Measurements from ENCODE around the gene EN2. TPM values are rescaled to one million over a fixed set of nuclear protein-coding genes. Genes with fewer than 3 reads are reported as not detected.

Gene EN2
- total RNA-seq, 1 donor from 2014 or later = 3.4 TPM

GRCh38 chr7:155447603-155448002 lies 10.3 kb upstream of the EN2 start:
- H3K4me1 Mint-ChIP-seq (ENCODE audit: unreplicated experiment) = peaks cover 16% of the 10 kb centered on the region
- TF ChIP-seq CTCF (IDR thresholded peaks at IDR 0.05) = no peak
- DNase-seq (ENCODE audit: extremely low spot score, unreplicated experiment) = no peak
- H3K36me3 Mint-ChIP-seq (ENCODE audit: unreplicated experiment) = no peaks in the 10 kb centered on the region
- no peak overlapping the region for H3K4me3 Mint-ChIP-seq (ENCODE audit: unreplicated experiment)
- H3K27ac Mint-ChIP-seq (ENCODE audit: unreplicated experiment) = no peak overlapping the region
- H3K9me3 Mint-ChIP-seq (ENCODE audit: unreplicated experiment) = no peaks in the 10 kb centered on the region
- peaks cover 60% of the 10 kb centered on the region for H3K27me3 Mint-ChIP-seq (ENCODE audit: unreplicated experiment)

- peaks cover 16% of the 10 kb centered on the region for H3K4me1 Mint-ChIP-seq (ENCODE audit: unreplicated experiment)
- TF ChIP-seq CTCF (IDR thresholded peaks at IDR 0.05) = no peak
- peaks cover 60% of the 10 kb centered on the region for H3K27me3 Mint-ChIP-seq (ENCODE audit: unreplicated experiment)
- no peak for DNase-seq (ENCODE audit: extremely low spot score, unreplicated experiment)
- no peaks in the 10 kb centered on the region for H3K36me3 Mint-ChIP-seq (ENCODE audit: unreplicated experiment)
- H3K4me3 Mint-ChIP-seq (ENCODE audit: unreplicated experiment) = peak overlapping the region; percentile 65
- H3K9me3 Mint-ChIP-seq (ENCODE audit: unreplicated experiment) = no peaks in the 10 kb centered on the region
- no peak overlapping the region for H3K27ac Mint-ChIP-seq (ENCODE audit: unreplicated experiment)
Observed at GRCh38 chr7:155448632-155449007, 9.3 kb upstream of the EN2 start.

- Mint-ChIP-seq H3K36me3 (ENCODE audit: unreplicated experiment) (no peaks in the 10 kb centered on the region), H3K27ac (ENCODE audit: unreplicated experiment) (no peak overlapping the region), H3K4me1 (ENCODE audit: unreplicated experiment) (peaks cover 16% of the 10 kb centered on the region), H3K9me3 (ENCODE audit: unreplicated experiment) (no peaks in the 10 kb centered on the region), H3K4me3 (ENCODE audit: unreplicated experiment) (peak overlapping the region; percentile 65), H3K27me3 (ENCODE audit: unreplicated experiment) (peaks cover 61% of the 10 kb centered on the region)
- no peak for DNase-seq (ENCODE audit: extremely low spot score, unreplicated experiment)
- TF ChIP-seq CTCF (IDR thresholded peaks at IDR 0.05) = no peak
Observed at GRCh38 chr7:155449008-155449868, 8.7 kb upstream of the EN2 start.

- H3K27me3 Mint-ChIP-seq (ENCODE audit: unreplicated experiment) = peaks cover 69% of the 10 kb centered on the region
- no peaks in the 10 kb centered on the region for H3K36me3 Mint-ChIP-seq (ENCODE audit: unreplicated experiment)
- no peaks in the 10 kb centered on the region for H3K9me3 Mint-ChIP-seq (ENCODE audit: unreplicated experiment)
- no peak for DNase-seq (ENCODE audit: extremely low spot score, unreplicated experiment)
- peaks cover 16% of the 10 kb centered on the region for H3K4me1 Mint-ChIP-seq (ENCODE audit: unreplicated experiment)
- no peak for TF ChIP-seq CTCF (IDR thresholded peaks at IDR 0.05)
- H3K27ac Mint-ChIP-seq (ENCODE audit: unreplicated experiment) = no peak overlapping the region
- H3K4me3 Mint-ChIP-seq (ENCODE audit: unreplicated experiment) = no peak overlapping the region
Observed at GRCh38 chr7:155449869-155450557, 7.9 kb upstream of the EN2 start.

- H3K27ac Mint-ChIP-seq (ENCODE audit: unreplicated experiment) = no peak overlapping the region
Observed at GRCh38 chr7:155450558-155450969, 7.4 kb upstream of the EN2 start.

More at GRCh38 chr7:155450558-155450969, 7.4 kb upstream of the EN2 start:
- H3K36me3 Mint-ChIP-seq (ENCODE audit: unreplicated experiment) = no peaks in the 10 kb centered on the region
- no peak overlapping the region for H3K4me3 Mint-ChIP-seq (ENCODE audit: unreplicated experiment)
- peaks cover 17% of the 10 kb centered on the region for H3K4me1 Mint-ChIP-seq (ENCODE audit: unreplicated experiment)
- DNase-seq (ENCODE audit: extremely low spot score, unreplicated experiment) = no peak
- peaks cover 75% of the 10 kb centered on the region for H3K27me3 Mint-ChIP-seq (ENCODE audit: unreplicated experiment)
- TF ChIP-seq CTCF (IDR thresholded peaks at IDR 0.05) = no peak
- H3K9me3 Mint-ChIP-seq (ENCODE audit: unreplicated experiment) = no peaks in the 10 kb centered on the region
